Endothelial cell of umbilical vein (primary cell): Measurements from ENCODE around the gene RHEX. TPM values are rescaled to one million over a fixed set of nuclear protein-coding genes. Genes with fewer than 3 reads are reported as not detected.

Experiments used
- BruUV-seq: library from RNA; stranded (reverse); fragments of 400-500 nt; replicated peaks from 2 replicates; lab custom pipeline; 2021; lab: Mats Ljungman, UMichigan
- CTCF ChIA-PET: fragments of 300-600, 350-600 bp; sonication (Branson Sonifier 250); formaldehyde crosslinking; loops from one replicate; lab custom pipeline; 2021; ENCODE audit warnings: antibody characterized with exemption, inconsistent platforms; lab: Charles Lee
- POLR2A ChIA-PET: fragments of 300-600, 350-600 bp; sonication (Branson Sonifier 250); formaldehyde crosslinking; loops from one replicate; lab custom pipeline; 2021; ENCODE audit warnings: antibody characterized with exemption, inconsistent platforms; lab: Charles Lee
- DNase-seq: peaks from one replicate; pipeline ENCODE4 v3.0.0-alpha.2; 2011; ENCODE audit warnings: low read depth, low spot score
- FAIRE-seq: peaks from 2 replicates; lab custom pipeline; 2011; peaks lifted over from hg19 to GRCh38; lab: Jason Lieb, UNC
- H2AFZ ChIP-seq: 2 replicates; pipeline ENCODE4 v1.6.0; 2012; ENCODE audit warnings: low read depth, low read length, control low read depth, inconsistent platforms
- H3K27ac ChIP-seq: 2 replicates; pipeline ENCODE4 v1.5.1; 2011; ENCODE audit warnings: low read depth, mild to moderate bottlenecking, control low read depth, low read length, moderate library complexity; ENCODE audit not compliant: insufficient read depth
- H3K27me3 ChIP-seq, 2 experiments: 2 replicates each; pipeline versions ENCODE4 v1.6.0 to v1.6.1; 2011; ENCODE audit warnings: low read length in 2 of 2, mixed read lengths in 1 of 2; ENCODE audit not compliant: control insufficient read depth in 2 of 2, insufficient read depth in 2 of 2
- H3K36me3 ChIP-seq, 2 experiments: 2 replicates in 1 of 2; 3 replicates in 1 of 2; pipeline ENCODE4 v1.5.1; 2011; ENCODE audit warnings: low read length in 2 of 2, mild to moderate bottlenecking in 1 of 2, moderate library complexity in 1 of 2; ENCODE audit not compliant: control insufficient read depth in 2 of 2, insufficient read depth in 2 of 2; ENCODE audit errors: extremely low read depth in 1 of 2
- H3K4me1 ChIP-seq: 3 replicates; pipeline ENCODE4 v1.5.1; 2011; ENCODE audit warnings: mild to moderate bottlenecking, low read length; ENCODE audit not compliant: control insufficient read depth, insufficient read depth; ENCODE audit errors: extremely low read depth
- H3K4me2 ChIP-seq: 2 replicates; pipeline ENCODE4 v1.6.1; 2011; ENCODE audit warnings: low read length, control low read depth, mixed read lengths; ENCODE audit not compliant: insufficient read depth
- H3K4me3 ChIP-seq, 3 experiments: fragments of 200-600 bp in 1 of 3; sonication (generic), shearing (Covaris generic) in 1 of 3; replicated peaks in 1 of 3; 2 replicates each; pipeline ENCODE4 v1.5.1; 2011 to 2016; ENCODE audit warnings: control low read depth in 3 of 3, low read length in 3 of 3, mild to moderate bottlenecking in 2 of 3, inconsistent platforms in 1 of 3, low read depth in 1 of 3, moderate library complexity in 1 of 3; ENCODE audit not compliant: insufficient read depth in 1 of 3
- H3K79me2 ChIP-seq: 2 replicates; pipeline ENCODE4 v1.6.0; 2012; ENCODE audit warnings: low read length, inconsistent platforms; ENCODE audit not compliant: control insufficient read depth, insufficient read depth
- H3K9ac ChIP-seq: replicated peaks from 2 replicates; pipeline ENCODE3; 2011; ENCODE audit warnings: low read length, control low read depth; ENCODE audit not compliant: insufficient read depth; ENCODE audit errors: extremely low read depth
- H3K9me1 ChIP-seq: replicated peaks from 3 replicates; pipeline ENCODE4 v1.6.0; 2011; ENCODE audit warnings: mild to moderate bottlenecking, low read length; ENCODE audit not compliant: control insufficient read depth, insufficient read depth; ENCODE audit errors: extremely low read depth
- H3K9me3 ChIP-seq: replicated peaks from 2 replicates; pipeline ENCODE4 v1.5.1; 2012; ENCODE audit warnings: low read length, inconsistent platforms; ENCODE audit not compliant: control insufficient read depth, insufficient read depth
- H4K20me1 ChIP-seq: replicated peaks from 2 replicates; pipeline ENCODE3; 2011; ENCODE audit warnings: mild to moderate bottlenecking, low read length; ENCODE audit not compliant: control insufficient read depth, insufficient read depth; ENCODE audit errors: extremely low read depth
- EZH2 ChIP-seq: IDR thresholded peaks from 2 replicates; pipeline ENCODE4 v1.6.1; 2012; ENCODE audit warnings: borderline replicate concordance, low read depth, mild to moderate bottlenecking, moderate library complexity, low read length, inconsistent platforms; ENCODE audit not compliant: severe bottlenecking
- FOS ChIP-seq: IDR thresholded peaks from 2 replicates; pipeline ENCODE4 v1.6.1; 2011; ENCODE audit warnings: mild to moderate bottlenecking, low read length, moderate library complexity, borderline replicate concordance; ENCODE audit not compliant: insufficient read depth
- GATA2 ChIP-seq: IDR thresholded peaks from 2 replicates; pipeline ENCODE4 v1.7.0; 2011; ENCODE audit warnings: low read depth, mild to moderate bottlenecking, moderate library complexity, mixed read lengths, low read length; ENCODE audit not compliant: insufficient read length, insufficient read depth
- JUN ChIP-seq: IDR thresholded peaks from 2 replicates; pipeline ENCODE4 v1.6.1; 2011; ENCODE audit warnings: borderline replicate concordance, low read depth; ENCODE audit not compliant: insufficient read length, insufficient read depth
- MYC ChIP-seq: IDR thresholded peaks from one replicate; pipeline ENCODE4 v1.6.1; 2011; ENCODE audit warnings: mild to moderate bottlenecking, low read depth, low read length
- POLR2A ChIP-seq: IDR thresholded peaks from 2 replicates; pipeline ENCODE4 v1.6.1; 2012; ENCODE audit warnings: low read depth, mild to moderate bottlenecking, control low read depth, low read length
- POLR2AphosphoS5 ChIP-seq: IDR thresholded peaks from 2 replicates; pipeline ENCODE4 v1.6.1; 2012; ENCODE audit warnings: low read depth, mild to moderate bottlenecking, control low read depth, low read length, moderate library complexity; ENCODE audit not compliant: insufficient read depth
- dilution Hi-C: fragments of 300-500 bp; cut with MboI; formaldehyde crosslinking; loops from one replicate; pipeline ENCODE4 v1.15.0; 2019; ENCODE audit warnings: low sequenced_read_pairs; ENCODE audit not compliant: extremely low pct_ligation_motif_present
- intact Hi-C: fragments of 100-400 bp; cut with micrococcal nuclease; formaldehyde crosslinking; loops from one replicate; pipeline ENCODE4 v1.10.0; 2022
- polyA plus RNA-seq, 4 experiments: library from polyadenylated mRNA; depleted of rRNA in 3 of 4; stranded (reverse) in 3 of 4; unstranded in 1 of 4; fragments of >200 nt; gene quantifications; 2 replicates each; pipeline versions ENCODE4 v1.2.1 to v1.2.3, GENCODE V29; 2011 to 2012; ENCODE audit warnings: missing spikeins in 1 of 4
- total RNA-seq: library from RNA; stranded (reverse); gene quantifications from 2 replicates; pipeline ENCODE4 v1.2.3, GENCODE V29; 2021
- TF ChIP-seq, protein P1 (sequence below): IDR thresholded peaks from 2 replicates; pipeline ENCODE4 v1.6.1; 2011; ENCODE audit not compliant: insufficient read depth, insufficient read length
- TF ChIP-seq, protein P2 (sequence below), 2 donors: IDR thresholded peaks; 1 replicate in 1 of 2; 2 replicates in 1 of 2; pipeline ENCODE4 v1.5.1; 2011; ENCODE audit warnings: low read length in 2 of 2, mild to moderate bottlenecking in 2 of 2, moderate library complexity in 2 of 2, control low read depth in 1 of 2, inconsistent platforms in 1 of 2, low read depth in 1 of 2; ENCODE audit not compliant: insufficient read depth in 1 of 2; ENCODE audit errors: extremely low read depth in 1 of 2

The RHEX gene
- total and polyA plus RNA-seq, 2 donors (not counting 3 experiments of a cell fraction or from before 2014, with no cell fraction given) = not detected

DNA sequence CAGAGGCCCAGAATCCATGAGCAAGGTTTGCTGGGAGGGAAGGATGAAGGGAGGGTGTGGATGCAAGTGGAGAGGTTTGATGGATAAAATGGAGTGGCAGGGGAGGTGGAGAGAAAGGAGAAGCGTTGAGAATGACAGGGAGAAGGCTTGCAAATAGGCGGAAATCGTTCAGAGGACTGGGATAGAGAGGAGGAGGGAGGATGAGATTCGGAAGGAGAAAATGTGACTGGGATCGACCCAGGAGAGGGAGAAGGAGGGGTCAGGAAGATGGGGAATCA lies 63.8 kb downstream of the RHEX start:
- H3K4me2 ChIP-seq = no peak overlapping the region
- no peaks in the 10 kb centered on the region for H3K79me2 ChIP-seq
- no peaks in the 10 kb centered on the region for H3K9me1 ChIP-seq
- FAIRE-seq = no peak
- dilution Hi-C loops (loop anchor here (25.0 kb wide), 1 partner anchor 130 kb away; no protein-coding TSS in a partner anchor), intact Hi-C loops (no loop called here)
- H3K27me3 ChIP-seq = peaks cover 14 to 34% of the 10 kb centered on the region in 2 experiments
- TF ChIP-seq, protein P1, sequence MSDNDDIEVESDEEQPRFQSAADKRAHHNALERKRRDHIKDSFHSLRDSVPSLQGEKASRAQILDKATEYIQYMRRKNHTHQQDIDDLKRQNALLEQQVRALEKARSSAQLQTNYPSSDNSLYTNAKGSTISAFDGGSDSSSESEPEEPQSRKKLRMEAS = no peak
- TF ChIP-seq GATA2 (no peak), MYC (no peak), POLR2AphosphoS5 (no peak), JUN (no peak), POLR2A (no peak), EZH2 (no peak), FOS (no peak)
- TF ChIP-seq, protein P2, sequence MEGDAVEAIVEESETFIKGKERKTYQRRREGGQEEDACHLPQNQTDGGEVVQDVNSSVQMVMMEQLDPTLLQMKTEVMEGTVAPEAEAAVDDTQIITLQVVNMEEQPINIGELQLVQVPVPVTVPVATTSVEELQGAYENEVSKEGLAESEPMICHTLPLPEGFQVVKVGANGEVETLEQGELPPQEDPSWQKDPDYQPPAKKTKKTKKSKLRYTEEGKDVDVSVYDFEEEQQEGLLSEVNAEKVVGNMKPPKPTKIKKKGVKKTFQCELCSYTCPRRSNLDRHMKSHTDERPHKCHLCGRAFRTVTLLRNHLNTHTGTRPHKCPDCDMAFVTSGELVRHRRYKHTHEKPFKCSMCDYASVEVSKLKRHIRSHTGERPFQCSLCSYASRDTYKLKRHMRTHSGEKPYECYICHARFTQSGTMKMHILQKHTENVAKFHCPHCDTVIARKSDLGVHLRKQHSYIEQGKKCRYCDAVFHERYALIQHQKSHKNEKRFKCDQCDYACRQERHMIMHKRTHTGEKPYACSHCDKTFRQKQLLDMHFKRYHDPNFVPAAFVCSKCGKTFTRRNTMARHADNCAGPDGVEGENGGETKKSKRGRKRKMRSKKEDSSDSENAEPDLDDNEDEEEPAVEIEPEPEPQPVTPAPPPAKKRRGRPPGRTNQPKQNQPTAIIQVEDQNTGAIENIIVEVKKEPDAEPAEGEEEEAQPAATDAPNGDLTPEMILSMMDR (IDR thresholded peaks at IDR 0.05; ENCODE audit: extremely low read depth in 1 of 2, insufficient read depth in 1 of 2, low read depth in 1 of 2, low read length in 2 of 2) = no peak
- H3K4me1 ChIP-seq = peaks cover 4% of the 10 kb centered on the region
- H3K27ac ChIP-seq = no peak overlapping the region
- POLR2A ChIA-PET = no interaction called here
- CTCF ChIA-PET = interaction anchor here (1.0 to 1.3 kb wide), 3 partner anchors 8 to 131 kb away, joined by 3 to 4 read pairs (median 3); no protein-coding TSS in a partner anchor
- no peak for DNase-seq
- no TSS peak for BruUV-seq
- H2AFZ ChIP-seq = no peak overlapping the region
- no peak overlapping the region for H3K4me3 ChIP-seq
- no peak overlapping the region for H3K9ac ChIP-seq
- H3K36me3 ChIP-seq = no peaks in the 10 kb centered on the region
- no peaks in the 10 kb centered on the region for H4K20me1 ChIP-seq
- H3K9me3 ChIP-seq = no peaks in the 10 kb centered on the region
